Measurements from ENCODE around the gene BYSL.

BYSL gene

GRCh38 chr6:41942067-41942851 is 21.0 kb downstream of the BYSL start:
- no peak for TF ChIP-seq POLR2AphosphoS5 (IDR thresholded peaks at IDR 0.05; ENCODE audit: low read depth, low read length)
- TF ChIP-seq SIN3A (IDR thresholded peaks at IDR 0.05; ENCODE audit: borderline replicate concordance, insufficient read depth, low read length), result no peak
- no peak for TF ChIP-seq FOXP2 (optimal IDR thresholded peaks at IDR 0.05; ENCODE audit: borderline replicate concordance, extremely low read depth, extremely low read length, insufficient read depth)

- no peak for TF ChIP-seq POLR2AphosphoS5 (IDR thresholded peaks at IDR 0.05; ENCODE audit: low read depth, low read length)
- TF ChIP-seq FOXP2 (optimal IDR thresholded peaks at IDR 0.05; ENCODE audit: borderline replicate concordance, extremely low read depth, extremely low read length, insufficient read depth), result no peak
- no peak for TF ChIP-seq REST (IDR thresholded peaks at IDR 0.05; ENCODE audit: insufficient read depth in 1 of 2, low read depth in 2 of 2, low read length in 2 of 2)
- no peak for TF ChIP-seq TAF1 (IDR thresholded peaks at IDR 0.05; ENCODE audit: borderline replicate concordance, insufficient read depth, low read length)
- no peak for TF ChIP-seq SIN3A (IDR thresholded peaks at IDR 0.05; ENCODE audit: borderline replicate concordance, insufficient read depth, low read length)
These were observed 22.2 kb downstream of the BYSL start for GRCh38 chr6:41943456-41943855.

GRCh38 chr6:41947581-41948220 is 26.4 kb downstream of the BYSL start:
- TF ChIP-seq POLR2AphosphoS5 (IDR thresholded peaks at IDR 0.05; ENCODE audit: low read depth, low read length), result no peak
- no peak for TF ChIP-seq FOXP2 (optimal IDR thresholded peaks at IDR 0.05; ENCODE audit: borderline replicate concordance, extremely low read depth, extremely low read length, insufficient read depth)
- TF ChIP-seq SIN3A (IDR thresholded peaks at IDR 0.05; ENCODE audit: borderline replicate concordance, insufficient read depth, low read length), result no peak
- TF ChIP-seq TAF1 (IDR thresholded peaks at IDR 0.05; ENCODE audit: borderline replicate concordance, insufficient read depth, low read length), result no peak
- no peak for TF ChIP-seq REST (IDR thresholded peaks at IDR 0.05; ENCODE audit: insufficient read depth in 1 of 2, low read depth in 2 of 2, low read length in 2 of 2)

GRCh38 chr6:41954668-41955067 is 33.4 kb downstream of the BYSL start:
- TF ChIP-seq TAF1 (IDR thresholded peaks at IDR 0.05; ENCODE audit: borderline replicate concordance, insufficient read depth, low read length), result no peak
- no peak for TF ChIP-seq SIN3A (IDR thresholded peaks at IDR 0.05; ENCODE audit: borderline replicate concordance, insufficient read depth, low read length)
- TF ChIP-seq FOXP2 (optimal IDR thresholded peaks at IDR 0.05; ENCODE audit: borderline replicate concordance, extremely low read depth, extremely low read length, insufficient read depth), result no peak
- TF ChIP-seq REST (IDR thresholded peaks at IDR 0.05; ENCODE audit: insufficient read depth in 1 of 2, low read depth in 2 of 2, low read length in 2 of 2), result no peak
- TF ChIP-seq POLR2AphosphoS5 (IDR thresholded peaks at IDR 0.05; ENCODE audit: low read depth, low read length), result no peak

GRCh38 chr6:41955412-41955811 is 34.1 kb downstream of the BYSL start:
- no peak for TF ChIP-seq POLR2AphosphoS5 (IDR thresholded peaks at IDR 0.05; ENCODE audit: low read depth, low read length)
- TF ChIP-seq REST (IDR thresholded peaks at IDR 0.05; ENCODE audit: insufficient read depth in 1 of 2, low read depth in 2 of 2, low read length in 2 of 2), result no peak
- no peak for TF ChIP-seq FOXP2 (optimal IDR thresholded peaks at IDR 0.05; ENCODE audit: borderline replicate concordance, extremely low read depth, extremely low read length, insufficient read depth)
- TF ChIP-seq SIN3A (IDR thresholded peaks at IDR 0.05; ENCODE audit: borderline replicate concordance, insufficient read depth, low read length), result no peak
- TF ChIP-seq TAF1 (IDR thresholded peaks at IDR 0.05; ENCODE audit: borderline replicate concordance, insufficient read depth, low read length), result no peak

All from PFSK-1 (cell line).